ENCODE results near the gene NKX2-4.
"Not testable (repeated sequence)": the region's sequence is repeated elsewhere in the genome, so short reads cannot be mapped to it uniquely, and the experiment has no call there.

The NKX2-4 gene

DNA sequence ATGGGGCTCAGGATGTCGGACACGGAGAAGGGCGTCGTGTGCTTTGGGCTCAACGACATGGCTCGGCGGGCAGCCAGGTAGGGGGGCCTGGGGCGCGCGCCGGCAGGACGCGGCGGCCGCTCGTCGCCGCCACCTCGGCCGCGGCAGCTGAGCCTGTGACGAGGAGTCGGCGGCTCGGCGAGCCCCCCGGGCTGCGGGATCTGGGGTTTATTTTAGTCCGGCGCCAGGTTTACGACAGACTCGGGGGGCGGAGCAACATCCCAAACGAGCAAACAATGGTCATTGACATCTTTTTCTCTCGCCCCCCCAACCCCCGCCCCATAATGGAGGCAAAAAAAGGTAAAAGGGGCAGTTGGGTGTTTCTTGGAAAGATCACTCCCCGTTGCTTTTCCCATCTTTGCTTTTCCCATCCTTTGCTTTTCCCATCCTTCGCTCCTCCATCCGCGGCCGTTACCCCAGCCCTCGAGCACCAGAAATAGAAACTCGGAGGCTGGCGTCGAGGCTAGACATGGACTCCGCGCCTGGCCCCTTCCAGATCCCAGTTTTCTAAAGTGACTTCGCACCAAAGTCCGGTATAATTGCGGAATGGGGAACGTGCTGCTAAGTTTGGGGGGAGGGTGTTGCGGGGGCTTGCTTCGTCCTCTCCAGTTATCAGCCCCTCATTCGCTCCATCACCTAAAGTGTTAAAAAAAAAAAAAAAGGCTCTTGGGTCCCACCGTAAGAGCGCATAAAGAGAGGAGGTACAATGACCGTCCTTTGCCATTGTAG lies at the start of gene NKX2-4:
TSS of gene NKX2-4 (minus strand) at position 186 of the 768 bp plus-strand sequence. CDS start at position 59, 127 bp downstream.
- DNase-seq = no peak

DNA sequence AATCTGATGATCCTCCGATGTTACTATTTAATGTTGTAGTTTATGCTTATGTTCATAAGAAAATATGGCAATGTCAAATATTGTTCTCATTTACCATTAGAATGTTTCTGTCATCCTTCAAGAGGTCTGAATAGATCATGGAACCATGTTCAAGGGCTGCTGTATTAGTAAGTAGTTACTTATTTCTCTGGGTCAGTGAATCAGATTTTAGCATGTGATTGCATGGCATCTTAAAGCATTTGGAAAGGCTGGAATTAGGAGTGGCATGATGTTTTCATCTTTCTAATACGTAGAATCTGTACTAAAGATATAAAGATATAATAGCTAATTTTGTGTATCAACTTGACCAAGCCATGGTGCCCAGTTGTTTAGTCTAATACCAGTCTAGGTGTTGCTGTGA lies 40.5 kb upstream of the NKX2-4 start:
- DNase-seq = no peak

DNA sequence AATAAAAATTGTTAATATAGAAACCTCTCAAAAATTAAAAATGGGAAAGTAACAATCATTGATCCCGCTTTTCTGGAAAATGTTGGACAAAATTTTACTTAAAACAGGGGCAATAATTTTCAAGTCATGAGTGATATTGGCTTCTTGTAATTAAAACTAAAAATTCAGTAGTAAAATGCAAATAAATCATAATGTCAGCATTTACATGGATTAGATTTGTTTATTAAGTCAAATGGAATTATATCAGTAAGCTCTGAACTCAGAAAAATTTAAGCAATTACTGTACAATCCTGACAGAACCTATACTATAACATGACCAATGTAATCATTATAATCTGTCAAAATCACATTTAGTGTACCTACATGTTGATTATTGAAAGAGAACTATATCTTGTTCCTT lies 39.9 kb upstream of the NKX2-4 start:
- no peak for DNase-seq

DNA sequence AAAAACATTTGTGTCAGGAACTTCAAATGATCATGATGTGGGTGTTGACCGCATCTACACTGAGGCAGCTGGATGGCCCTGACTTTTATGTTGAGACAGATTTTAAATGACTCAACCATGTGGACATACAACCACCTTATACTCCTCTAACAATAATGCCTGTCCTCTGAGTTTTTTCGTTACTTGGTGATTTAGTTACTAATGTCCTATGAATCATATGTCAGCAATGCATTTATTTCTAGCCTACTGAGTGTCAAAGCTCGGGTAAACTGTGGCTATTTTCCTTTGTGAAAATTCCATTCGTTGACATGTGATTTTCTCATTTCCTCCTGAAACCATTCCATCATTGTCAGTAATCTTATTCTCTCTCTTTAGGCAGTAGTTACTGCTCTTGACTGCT lies 38.9 kb upstream of the NKX2-4 start:
- DNase-seq = no peak

DNA sequence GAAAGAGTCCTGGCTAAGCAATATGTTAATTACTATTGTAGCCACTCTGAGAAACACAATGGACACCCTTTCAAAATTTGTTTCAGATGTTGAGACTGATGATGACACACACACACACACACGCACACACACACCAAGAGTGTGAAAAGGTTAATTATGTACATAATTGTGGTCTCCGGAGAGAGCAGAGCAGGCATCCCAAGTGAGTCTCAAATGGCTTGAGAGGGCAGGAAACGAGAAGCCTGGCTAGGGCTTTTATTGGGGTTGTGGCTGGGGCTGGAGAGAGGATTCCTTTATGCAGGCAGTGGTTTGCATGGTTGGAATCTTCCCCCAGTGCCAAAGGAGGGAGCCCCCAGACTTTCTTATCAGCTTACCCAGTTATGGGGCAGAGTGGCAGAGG lies 38.2 kb upstream of the NKX2-4 start:
- no peak for DNase-seq

DNA sequence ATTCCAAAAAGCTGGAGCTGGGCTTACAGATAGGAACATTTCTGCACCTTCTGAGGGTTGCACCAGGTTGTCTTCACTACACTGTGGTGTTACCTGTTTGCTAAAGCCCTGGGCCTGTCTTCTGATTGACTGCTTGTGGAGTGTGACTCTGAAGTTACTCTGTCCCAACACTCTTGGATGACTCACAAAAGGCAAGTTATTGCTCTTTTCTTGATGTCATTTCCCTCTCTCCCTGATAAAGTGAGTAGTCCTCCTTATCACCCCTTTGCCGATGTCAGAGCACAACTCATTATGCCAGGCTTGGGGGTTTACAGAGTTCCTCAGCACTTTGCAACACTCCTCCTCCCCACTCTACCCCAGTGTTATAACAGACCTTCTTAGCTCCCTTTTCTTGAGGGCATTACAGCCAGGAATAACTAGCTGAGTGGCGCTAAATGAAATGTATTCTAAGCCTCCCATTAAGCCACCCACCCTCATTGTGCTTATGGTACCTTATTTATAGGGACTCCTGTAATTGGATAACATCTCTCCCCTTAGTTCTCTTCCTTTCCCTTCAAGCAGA lies 36.1 kb upstream of the NKX2-4 start:
- no peak for DNase-seq

DNA sequence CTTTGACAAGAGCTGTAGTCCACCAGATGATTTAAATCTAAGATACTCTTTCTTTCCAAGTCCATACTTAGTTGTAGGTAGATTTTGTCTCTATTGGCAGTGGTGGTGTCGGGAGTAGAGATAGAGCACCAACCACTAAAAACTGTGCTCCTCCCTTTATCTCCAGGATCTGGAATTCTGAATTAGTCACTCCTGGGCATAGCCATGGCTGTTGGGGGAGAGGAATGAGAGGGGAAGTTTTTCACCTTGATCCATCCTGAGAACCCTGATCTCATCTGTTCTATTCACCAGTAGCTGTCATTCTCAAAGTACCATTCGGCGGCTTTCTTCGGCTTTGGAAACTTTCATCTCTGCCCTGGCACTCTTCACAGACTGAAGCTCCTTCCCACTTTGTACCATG lies 35.6 kb upstream of the NKX2-4 start:
- DNase-seq = no peak

DNA sequence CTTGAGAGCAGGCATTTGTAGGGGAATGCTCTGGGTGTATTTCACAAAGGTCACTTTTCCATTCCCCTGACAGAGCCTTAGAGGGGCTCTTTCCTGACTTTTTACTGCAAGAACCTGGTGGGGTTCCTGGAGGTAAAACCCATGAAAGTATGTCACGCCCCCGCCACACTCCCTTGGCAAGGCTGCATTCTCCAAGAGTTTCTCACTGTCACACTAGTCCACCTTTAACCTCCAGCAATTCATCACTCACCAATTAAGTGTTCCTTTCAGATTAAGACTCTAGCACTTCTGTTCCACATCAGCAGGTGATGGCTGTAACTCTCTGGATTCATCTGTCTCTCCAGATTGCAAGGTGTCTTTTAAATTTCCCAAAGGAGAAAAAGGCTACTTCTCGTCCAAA lies 32.7 kb upstream of the NKX2-4 start:
- no peak for DNase-seq

DNA sequence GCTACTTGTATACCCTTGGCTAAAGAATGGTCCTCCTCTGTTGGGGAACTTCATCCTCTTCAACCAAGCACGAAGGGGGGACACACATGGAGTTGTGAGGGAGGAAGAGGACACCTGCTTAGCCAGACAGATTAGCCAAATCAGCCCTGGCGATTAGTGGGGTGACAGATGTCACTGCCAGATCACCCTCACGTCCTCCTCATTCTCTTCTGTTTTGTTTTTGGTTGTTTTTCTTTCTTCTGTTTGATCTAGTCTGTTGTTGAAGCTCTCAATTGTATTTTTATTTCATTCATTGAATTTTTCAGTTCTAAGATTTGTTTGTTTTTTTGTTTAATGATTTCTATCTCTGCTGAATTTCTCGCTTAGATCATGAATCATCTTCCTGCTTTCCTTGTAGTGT lies 27.5 kb upstream of the NKX2-4 start:
- no peak for DNase-seq

DNA sequence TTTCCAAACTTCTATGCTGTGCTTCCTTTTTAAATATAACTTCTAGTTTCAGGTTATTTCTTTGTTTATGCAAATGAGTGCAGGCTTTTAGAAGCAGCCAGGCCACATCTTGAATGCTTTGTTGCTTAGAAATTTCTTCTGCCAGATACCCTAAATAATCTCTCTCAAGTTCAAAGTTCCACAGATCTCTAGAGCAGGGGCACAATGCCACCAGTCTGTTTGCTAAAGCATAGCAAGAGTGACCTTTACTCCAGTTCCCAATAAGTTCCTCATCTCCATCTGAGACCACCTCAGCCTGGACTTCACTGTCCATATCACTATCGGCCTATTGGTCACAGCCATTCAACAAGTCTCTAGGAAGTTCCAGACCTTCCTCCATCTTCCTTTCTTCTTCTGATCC lies 26.4 kb upstream of the NKX2-4 start:
- not testable (repeated sequence) for DNase-seq

DNA sequence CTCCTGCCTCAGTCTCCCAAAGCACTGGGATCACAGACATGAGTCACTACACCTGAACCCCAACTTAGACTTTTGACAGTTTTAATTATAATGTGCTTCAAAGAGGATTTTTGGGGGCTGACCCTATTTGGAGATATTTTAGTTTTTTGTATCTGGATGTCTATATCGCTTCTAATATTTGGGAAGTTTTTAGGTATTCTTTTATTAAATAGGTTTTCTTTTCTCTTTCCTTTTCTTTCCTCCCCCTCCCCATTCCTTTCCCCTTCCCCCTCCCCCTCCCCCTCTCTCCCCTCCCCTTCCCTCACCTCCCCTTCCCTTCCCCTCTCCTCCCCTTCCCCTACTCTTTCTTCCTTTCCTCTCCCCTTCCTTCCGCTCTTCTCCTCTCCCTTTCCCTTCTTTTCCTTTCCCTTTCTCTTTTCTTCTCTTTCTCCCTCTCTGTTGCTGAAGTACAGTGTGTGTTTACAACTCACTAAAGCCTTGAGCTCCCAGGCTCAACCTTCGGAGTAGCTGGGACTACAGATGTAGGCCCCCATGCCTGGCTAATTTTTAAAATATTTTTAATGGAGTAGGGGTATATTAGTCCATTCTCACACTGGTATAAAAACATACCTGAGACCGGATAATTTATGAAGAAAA lies 24.4 kb upstream of the NKX2-4 start:
- no peak for DNase-seq

DNA sequence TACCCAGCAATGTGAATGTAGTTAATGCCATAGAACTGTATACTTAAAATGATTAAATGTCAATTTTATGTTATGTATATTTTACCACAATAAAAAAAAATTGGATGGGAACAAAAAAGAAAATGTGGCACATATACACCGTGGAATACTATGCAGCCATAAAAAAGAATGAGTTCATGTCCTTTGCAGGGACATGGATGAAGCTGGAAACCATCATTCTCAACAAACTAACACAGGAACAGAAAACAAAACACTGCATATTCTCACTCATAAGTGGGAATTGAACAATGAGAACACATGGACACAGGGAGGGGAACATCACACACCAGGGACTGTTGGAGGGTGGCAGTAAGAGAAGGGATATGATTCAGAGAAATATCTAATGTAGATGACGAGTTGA lies 21.8 kb upstream of the NKX2-4 start:
- DNase-seq = not testable (repeated sequence)

DNA sequence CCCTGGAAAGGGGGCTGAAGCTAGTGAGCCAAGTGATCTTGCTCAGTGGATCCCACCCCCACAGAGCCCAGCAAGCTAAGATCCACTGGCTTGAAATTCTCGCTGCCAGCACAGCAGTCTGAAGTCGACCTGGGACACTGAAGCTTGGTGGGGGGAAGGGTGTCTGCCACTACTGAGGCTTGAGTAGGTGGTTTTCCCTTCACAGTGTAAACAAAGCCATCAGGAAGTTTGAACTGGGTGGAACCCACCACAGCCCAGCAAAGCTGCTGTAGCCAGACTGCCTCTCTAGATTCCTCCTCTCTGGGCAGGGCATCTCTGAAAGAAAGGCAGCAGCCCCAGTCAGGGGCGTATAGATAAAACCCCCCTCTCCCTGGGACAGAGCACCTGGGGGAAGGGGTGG lies 16.7 kb upstream of the NKX2-4 start:
- not testable (repeated sequence) for DNase-seq

DNA sequence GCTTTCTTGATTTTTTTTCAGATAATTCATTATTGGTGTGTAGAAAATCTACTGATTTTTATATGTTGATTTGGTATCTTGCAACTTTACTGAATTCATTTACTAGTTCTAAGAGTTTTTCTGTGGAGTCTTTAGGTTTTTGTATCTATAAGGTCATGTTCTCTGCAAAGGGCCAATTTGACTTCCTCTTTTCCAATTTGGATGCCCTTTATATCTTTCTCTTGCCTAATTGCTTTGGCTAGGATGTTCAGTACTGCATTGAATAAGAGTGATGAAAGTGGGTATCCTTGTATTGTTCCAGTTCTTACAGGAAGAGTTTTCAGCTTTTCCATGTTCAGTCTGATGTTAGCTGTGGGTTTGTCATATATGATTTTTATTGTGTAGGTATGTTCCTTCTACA lies 14.4 kb upstream of the NKX2-4 start:
- DNase-seq = no peak

DNA sequence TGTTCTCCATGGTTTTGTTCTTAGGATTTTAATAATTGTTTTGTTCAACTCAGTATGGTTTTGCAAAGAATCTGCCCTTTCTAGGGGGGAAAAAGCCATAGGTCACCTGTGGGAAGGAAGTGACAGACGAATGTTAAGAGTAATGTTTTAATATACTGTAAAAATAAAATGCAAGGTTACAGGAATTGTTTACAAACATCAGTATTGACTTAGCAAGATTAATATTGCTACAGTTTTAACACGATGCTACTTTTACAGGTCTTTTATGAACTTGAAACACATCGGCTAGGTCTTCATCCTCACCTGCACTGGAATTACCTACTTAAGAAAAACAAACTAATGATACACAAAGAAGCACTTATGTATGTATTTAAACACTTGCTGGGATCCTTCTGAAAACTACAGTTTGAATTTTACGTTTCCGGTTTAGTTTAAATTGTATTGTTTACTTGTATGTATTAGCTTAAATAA lies 1.7 kb upstream of the NKX2-4 start:
- DNase-seq = no peak

DNA sequence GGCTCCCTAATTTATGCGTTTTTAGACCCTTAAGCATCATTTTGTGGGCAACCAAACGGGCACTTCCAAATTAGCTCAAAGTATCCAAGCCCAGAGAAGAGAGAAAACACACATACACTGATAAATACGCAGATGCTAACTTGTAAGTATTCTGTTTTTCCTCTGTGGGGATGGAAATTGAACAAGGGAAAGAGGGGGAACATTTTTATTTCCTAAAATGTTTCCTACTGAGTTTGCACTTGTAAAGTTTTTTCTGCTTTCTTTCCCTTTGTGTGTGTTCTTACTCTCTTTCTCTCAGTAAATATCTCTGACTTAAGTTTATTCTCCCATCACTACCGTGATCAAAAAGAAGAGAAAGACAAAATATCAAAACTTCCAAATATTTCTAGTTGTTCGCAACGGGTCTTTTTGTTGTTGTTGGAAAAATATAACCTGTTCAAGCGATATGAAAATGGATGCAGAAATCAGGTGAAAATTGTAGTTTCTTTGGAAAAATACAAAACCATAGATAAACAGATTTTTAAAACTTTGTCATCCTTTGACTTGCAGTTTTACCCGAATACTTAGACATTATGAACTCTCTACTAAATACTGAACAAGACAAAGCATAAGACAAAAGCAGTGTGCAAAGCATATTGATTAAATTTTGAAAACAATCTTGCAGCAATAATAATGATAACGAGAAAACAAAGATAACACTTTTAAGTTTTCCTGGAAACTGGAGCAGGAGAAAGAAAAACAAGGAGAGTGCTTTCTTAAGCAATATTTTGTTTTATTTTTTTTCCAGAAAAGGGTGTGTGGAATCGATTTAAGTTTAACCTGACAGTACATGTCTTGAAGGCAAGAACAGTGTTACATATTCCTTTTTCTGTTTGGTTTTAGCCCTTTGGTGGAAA lies 1.0 kb upstream of the NKX2-4 start:
- no peak for DNase-seq

DNA sequence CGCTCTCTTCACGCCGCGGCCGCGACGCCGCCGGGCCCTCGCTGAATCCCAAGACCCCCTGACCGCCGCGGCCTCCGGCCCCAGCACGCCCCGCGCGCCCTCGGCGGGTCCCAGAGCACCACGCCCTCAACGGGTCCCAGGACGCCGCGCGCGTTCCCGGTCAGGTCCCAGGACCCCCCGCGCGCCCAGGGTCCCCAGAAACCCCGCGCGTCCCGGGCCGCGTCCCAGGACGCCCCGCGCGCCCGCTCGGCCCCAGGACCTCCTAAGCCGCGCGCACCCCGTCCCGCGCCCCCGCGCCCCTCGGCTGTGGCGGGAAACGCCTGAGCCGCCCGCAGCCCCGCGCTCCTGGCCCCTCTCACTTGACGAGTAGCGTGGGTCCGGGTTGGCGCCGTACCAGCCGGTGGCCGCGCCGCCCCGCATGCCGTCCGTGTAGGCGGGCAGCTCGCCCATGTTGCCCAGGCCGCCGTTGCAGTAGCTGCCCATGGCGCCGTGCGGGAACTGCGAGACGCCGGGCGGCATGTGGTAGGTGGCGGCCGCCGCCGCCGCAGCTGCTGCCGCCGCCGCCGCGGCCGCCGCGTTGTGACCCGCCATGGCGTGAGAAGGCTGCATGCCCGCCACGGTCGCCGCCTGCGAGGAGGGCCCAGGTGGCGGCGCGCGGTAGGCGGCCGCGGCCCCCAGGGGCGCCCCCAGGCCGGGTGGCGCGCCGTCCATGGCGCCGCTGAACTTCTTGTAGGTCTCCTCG lies 556 bp downstream of the NKX2-4 start:
- no peak for DNase-seq

DNA sequence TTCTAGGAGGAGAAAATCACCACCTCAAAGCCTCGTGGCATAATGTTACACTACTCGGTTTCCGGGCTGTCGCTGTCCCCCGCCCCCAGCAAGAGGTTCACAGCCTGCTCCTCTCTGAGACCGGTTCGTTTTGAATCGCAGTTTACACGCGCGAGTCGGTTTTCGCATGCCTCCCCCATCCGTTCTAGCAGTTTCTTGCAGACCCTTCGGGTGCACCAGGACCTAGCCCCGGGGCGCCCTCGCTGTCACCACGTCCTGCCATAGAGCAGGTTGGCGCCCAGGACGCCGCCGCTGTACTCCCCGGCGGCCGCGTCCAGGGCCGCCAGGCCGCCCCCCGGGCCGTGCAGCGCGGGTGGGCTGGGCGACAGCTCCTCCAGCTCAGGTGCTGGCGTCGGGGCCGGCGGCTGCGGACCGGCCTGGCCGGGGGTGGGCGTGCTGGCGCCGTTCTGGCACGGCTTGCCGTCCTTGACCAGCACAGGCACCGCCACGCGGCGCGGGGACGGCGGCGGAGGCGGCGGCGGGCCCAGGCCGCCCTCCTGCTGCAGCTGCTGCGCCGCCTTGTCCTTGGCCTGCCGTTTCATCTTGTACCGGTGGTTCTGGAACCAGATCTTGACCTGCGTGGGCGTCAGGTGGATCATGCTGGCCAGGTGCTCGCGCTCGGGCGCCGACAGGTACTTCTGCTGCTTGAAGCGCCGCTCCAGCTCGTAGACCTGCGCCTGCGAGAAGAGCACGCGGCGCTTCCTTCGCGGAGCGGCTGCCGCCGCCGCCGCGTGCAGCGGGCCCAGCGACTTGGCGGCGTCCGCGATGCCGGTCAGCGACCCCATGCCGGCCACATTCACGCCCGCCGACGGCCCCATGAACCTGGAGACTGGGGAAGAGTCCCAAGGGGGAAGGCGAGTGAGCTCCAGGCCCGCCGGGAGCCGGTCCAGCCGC lies 1.4 kb downstream of the NKX2-4 start:
- DNase-seq = peak; percentile 26

DNA sequence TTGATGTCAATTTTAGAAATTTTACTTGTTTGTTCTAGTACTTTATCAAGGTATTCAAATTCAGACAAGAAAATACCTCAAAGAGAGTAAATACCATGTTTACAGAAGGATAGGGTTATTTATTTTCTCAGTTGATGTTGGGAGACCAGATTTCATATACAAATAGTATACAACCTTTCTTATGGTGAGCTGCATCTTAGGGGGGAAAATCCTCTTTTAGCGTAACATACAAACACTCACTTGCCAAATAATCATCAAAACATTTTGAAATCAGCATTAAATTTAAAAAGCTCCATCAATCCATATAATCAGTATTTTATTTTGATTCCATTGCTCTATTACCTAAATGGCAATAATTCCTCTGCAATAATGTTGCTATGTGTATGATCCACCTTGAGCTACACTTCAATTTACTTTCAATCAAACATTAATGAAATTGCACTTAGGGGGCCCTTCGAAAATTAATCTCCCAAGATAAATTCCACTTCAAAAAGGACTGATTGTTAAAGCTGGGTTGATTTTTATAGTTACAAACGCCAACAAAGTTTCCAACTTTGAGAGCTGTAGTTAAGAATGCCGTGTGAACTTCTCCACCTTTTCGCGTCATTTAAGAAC lies 2.2 kb downstream of the NKX2-4 start:
- no peak for DNase-seq

DNA sequence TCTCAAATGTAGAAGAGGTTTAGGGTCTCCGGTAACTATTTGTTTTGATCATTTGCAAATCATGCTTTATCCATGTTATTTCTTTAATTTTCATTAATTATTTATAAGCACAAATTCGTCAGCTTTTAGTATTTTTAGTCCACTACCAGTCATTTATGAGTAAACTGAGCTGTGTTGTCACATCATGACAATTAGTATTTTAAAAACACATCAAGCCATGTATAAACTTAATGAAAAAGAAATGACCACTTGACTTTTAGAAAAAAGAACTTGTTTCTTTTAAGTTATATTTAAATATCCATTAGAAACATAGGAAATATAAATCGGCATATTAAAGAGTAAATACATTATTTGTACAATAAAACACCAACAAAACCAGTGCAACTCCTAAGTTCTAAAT lies 2.8 kb downstream of the NKX2-4 start:
- DNase-seq = no peak
